ENCODE results near the gene ST3GAL3. TPM values are rescaled to one million over a fixed set of nuclear protein-coding genes. Genes with fewer than 3 reads are reported as not detected.

ST3GAL3 gene
- total and polyA plus RNA-seq, 10 of the 15 experiments (the other 5 are each of a cell fraction or from before 2014, with no cell fraction given), result 1.2 to 19.3 (median 11.0) TPM

DNA sequence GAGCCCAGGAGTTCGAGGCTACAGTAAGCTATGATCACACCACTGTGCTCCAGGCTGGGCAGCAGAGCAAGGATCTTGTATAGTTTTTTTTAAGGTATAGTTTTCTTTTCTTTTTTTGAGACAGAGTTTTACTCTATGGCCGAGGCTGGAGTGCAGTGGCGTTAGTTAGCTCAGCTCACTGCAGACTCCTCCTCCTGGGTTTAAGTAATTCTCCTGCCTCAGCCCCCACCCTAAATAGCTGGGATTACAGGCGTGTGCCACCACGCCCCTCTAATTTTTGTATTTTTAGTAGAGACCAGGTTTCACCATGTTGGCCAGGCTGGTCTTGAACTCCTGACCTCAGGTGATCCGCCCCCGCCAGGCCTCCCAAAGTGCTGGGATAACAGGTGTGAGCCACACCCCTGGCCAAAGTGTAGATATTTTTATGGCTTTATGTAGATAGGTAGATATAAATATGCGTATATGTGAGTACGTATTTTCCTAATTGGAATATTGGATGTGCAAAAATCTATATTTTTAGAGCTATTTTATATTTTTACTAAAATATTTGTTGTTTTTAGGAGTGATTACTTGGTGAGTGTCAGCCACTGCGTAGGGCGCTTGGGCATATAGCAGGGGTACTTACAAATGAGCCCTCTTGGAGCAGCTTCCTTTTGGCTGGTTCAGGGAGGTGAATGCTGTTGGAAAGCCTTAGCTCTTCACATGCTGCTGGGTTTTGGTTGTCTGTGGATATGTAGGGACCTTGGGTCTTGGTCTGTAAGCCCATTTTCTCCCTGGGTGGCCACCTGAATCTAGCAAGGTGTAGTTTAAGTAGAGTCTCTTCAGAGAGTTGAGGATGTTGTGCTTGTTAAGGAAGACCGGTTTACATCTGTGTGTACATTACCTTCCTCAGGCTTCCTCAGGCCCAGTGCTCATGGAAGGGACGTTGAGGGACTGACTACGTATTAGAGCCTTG, 47.8 kb upstream of the ST3GAL3 start:
- 98% methylated on average over 14 of the region's 14 CpGs for WGBS (ENCODE audit: insufficient coverage, insufficient replicate concordance, low lambda C conversion rate, missing lambda C conversion rate)
- peaks cover 22 to 30% of the 10 kb centered on the region in 2 experiments for H3K36me3 ChIP-seq (ENCODE audit: control insufficient read depth in 2 of 2, insufficient read depth in 2 of 2, low read length in 1 of 2)
- H4K20me1 ChIP-seq (ENCODE audit: control insufficient read depth, insufficient read depth), result no peaks in the 10 kb centered on the region
- RAD21 ChIA-PET (ENCODE audit: unreplicated experiment), result no interaction called here
- TF ChIP-seq, protein P1, sequence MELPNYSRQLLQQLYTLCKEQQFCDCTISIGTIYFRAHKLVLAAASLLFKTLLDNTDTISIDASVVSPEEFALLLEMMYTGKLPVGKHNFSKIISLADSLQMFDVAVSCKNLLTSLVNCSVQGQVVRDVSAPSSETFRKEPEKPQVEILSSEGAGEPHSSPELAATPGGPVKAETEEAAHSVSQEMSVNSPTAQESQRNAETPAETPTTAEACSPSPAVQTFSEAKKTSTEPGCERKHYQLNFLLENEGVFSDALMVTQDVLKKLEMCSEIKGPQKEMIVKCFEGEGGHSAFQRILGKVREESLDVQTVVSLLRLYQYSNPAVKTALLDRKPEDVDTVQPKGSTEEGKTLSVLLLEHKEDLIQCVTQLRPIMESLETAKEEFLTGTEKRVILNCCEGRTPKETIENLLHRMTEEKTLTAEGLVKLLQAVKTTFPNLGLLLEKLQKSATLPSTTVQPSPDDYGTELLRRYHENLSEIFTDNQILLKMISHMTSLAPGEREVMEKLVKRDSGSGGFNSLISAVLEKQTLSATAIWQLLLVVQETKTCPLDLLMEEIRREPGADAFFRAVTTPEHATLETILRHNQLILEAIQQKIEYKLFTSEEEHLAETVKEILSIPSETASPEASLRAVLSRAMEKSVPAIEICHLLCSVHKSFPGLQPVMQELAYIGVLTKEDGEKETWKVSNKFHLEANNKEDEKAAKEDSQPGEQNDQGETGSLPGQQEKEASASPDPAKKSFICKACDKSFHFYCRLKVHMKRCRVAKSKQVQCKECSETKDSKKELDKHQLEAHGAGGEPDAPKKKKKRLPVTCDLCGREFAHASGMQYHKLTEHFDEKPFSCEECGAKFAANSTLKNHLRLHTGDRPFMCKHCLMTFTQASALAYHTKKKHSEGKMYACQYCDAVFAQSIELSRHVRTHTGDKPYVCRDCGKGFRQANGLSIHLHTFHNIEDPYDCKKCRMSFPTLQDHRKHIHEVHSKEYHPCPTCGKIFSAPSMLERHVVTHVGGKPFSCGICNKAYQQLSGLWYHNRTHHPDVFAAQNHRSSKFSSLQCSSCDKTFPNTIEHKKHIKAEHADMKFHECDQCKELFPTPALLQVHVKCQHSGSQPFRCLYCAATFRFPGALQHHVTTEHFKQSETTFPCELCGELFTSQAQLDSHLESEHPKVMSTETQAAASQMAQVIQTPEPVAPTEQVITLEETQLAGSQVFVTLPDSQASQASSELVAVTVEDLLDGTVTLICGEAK (IDR thresholded peaks at IDR 0.05; ENCODE audit: borderline replicate concordance), result no peak
- TF ChIP-seq NFYA (IDR thresholded peaks at IDR 0.05; ENCODE audit: borderline replicate concordance, low read depth, low read length) (no peak), STAT3 (IDR thresholded peaks at IDR 0.05; ENCODE audit: low read depth, low read length) (no peak), POLR2A (IDR thresholded peaks at IDR 0.05; ENCODE audit: low read depth, low read length) (no peak)
- no peaks in the 10 kb centered on the region for H3K9me3 ChIP-seq (replicated peaks; ENCODE audit: control insufficient read depth, insufficient read depth, low read length)
- SMC1A ChIA-PET (ENCODE audit: uncharacterized antibody, unreplicated experiment), result interaction anchor here (1.1 to 1.8 kb wide), 3 partner anchors 8 to 283 kb away, joined by 3 to 4 read pairs (median 3); partner anchors contain the start of gene KDM4A
- H3K27ac ChIP-seq (ENCODE audit: control insufficient read depth, insufficient read depth), result no peak overlapping the region
- CTCF ChIA-PET, result interaction anchor here (0.8 to 1.5 kb wide), 3 partner anchors 44 to 275 kb away, joined by 3 to 4 read pairs (median 3); no protein-coding TSS in a partner anchor
- FAIRE-seq (no peak), ATAC-seq (no peak), DNase-seq (ENCODE audit: low read depth, low spot score) (no peak)
- H3K27me3 ChIP-seq (replicated peaks in 1 of 2; ENCODE audit: control insufficient read depth in 2 of 2, insufficient read depth in 2 of 2, low read length in 1 of 2), result no peaks in the 10 kb centered on the region
- H3K4me1 ChIP-seq (ENCODE audit: control insufficient read depth, insufficient read depth, low read length), result peaks cover 13% of the 10 kb centered on the region
- no TSS peak for BruUV-seq (replicated peaks)
- no peak overlapping the region for H3K9ac ChIP-seq (ENCODE audit: control insufficient read depth, insufficient read depth, low read length)
- in situ Hi-C loops (cut with MboI), result no loop called here
- no peaks in the 10 kb centered on the region for H3K79me2 ChIP-seq (ENCODE audit: control insufficient read depth, insufficient read depth, low read length)
- no peak overlapping the region for H3K4me3 ChIP-seq
- no peak overlapping the region for H2AFZ ChIP-seq (ENCODE audit: control insufficient read depth, low read depth, low read length)
- POLR2A ChIA-PET, result interaction anchor here (0.6 to 3.3 kb wide), 2 partner anchors 9 to 283 kb away, joined by 3 to 21 read pairs; partner anchors contain the start of gene KDM4A
- intact Hi-C loops (cut with micrococcal nuclease; ENCODE audit: unreplicated experiment), result loop anchor here (10.0 kb wide), 1 partner anchor 435 kb away; no protein-coding TSS in a partner anchor
- no peak overlapping the region for H3K4me2 ChIP-seq (ENCODE audit: control insufficient read depth, insufficient read depth)

Measured in GM12878 (cell line).